HG03432 (cell line): ENCODE data around the gene FIBP.

Experiments used
- ATAC-seq: cut with Tn5 transposase; IDR thresholded peaks from one replicate; pipeline ENCODE4 v1.9.1; 2021; ENCODE audit warnings: mild to moderate bottlenecking, moderate library complexity; ENCODE audit not compliant: unreplicated experiment

FIBP gene

DNA sequence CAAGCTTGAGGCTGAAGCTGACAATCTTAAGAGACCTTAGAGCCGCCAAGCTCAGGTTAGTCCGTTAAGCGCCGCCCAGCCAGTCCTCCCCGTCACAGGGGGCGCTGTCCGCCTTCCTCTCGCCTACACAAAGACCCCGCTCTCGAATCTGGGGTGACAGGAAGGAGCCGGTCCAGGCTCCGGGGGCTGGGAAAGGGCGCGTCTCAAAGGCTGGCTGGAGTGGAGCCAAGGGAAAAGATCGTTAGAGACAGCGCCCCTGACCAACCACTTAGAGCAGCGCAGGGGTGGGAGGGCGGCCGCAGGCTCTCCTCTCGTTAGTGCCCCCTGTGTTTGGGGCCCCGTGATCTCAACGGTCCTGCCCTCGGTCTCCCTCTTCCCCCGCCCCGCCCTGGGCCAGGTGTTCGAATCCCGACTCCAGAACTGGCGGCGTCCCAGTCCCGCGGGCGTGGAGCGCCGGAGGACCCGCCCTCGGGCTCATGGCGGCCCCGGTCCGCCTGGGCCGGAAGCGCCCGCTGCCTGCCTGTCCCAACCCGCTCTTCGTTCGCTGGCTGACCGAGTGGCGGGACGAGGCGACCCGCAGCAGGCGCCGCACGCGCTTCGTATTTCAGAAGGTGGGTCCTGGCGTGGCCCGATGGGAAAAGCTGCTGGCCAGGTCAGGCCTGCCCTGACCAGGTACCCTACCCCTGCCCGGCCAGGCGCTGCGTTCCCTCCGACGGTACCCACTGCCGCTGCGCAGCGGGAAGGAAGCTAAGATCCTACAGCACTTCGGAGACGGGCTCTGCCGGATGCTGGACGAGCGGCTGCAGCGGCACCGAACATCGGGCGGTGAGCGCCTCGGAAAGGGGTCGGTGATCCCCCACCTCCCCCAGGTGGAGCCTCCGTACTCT lies 27.8 kb downstream of the FIBP start, which contains the start of gene MUS81:
Gene MUS81, plus strand, starts transcription at position 156 of the 887 bp plus-strand sequence. Its CDS starts 321 bp downstream, at position 477.
- peak; percentile 35 for ATAC-seq

DNA sequence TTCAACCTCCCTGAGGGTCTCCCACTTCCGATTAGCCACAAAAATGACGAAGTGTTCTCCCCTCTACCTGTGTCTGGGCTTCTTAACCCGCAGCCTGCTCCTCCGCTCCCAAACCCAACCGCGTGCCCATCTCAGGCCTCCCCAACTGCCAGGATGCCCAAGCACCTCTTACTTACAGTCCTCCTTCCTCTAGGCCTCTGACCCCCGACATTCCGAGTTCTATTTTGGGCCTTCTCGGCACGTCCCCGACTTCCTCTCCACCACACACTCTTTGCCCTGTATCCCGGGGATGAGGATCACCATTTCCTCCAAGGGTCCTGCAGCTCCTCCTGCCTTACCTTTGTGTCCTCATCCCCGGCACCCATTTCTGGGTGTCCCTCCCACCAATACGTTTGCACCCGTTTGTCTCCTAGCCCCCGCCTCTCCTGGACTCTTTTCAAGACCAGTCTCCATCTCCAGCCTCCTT lies 28.4 kb downstream of the FIBP start:
- ATAC-seq: no peak

DNA sequence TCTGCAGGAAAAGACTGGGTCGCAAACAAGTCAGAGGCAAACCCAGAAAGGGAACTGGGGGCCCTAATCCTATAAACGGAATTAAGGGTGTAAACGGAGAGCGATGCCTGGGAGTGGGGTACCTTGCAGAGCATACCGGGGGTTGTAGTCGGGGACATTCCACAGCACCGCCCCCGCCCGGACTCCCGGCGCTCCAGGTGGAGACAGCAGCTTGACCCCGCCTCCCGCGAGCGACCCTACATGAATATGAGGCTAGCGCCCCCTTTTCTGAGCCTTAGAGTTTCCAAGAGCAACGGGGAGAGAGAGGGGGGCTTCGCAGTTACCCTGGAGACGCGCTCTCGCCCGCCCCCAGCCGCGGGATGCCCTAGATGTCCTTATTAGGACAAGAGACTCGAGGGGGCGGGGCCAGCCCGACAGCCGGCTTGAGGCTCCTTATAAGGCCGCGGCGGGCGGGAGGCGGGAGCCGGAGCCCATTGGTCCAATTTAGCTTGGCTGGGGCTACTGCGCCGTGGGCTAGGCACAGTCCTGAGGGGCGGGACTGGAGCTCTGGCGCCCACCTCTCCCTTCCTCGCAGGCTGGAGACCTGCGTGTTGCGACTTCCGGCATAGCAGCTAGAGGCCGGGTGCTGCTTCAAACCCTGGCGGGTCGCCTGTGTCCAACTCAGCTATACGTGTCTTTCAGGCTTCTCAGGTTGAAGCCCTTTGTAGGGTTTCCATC lies 29.0 kb downstream of the FIBP start:
- ATAC-seq: peak; percentile 56

DNA sequence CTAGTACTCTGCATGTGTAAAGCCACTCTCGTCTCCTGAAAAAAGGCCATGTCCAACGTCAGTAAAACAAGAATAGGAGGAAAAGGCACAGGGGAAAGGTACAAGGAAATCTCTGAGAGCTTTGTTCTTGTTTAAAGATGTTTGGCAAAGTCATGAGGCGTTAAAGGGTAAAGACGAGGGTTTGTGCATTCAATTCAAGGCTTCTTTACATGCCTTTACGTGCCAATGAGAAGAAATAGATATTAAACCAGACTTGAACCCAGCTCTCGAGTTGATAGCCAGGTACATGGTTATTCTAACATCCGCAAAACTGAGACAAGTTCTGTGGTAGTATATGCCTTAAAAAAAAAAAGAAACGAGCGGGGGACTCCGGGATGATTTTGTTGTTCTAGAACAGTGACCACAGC lies 29.6 kb downstream of the FIBP start:
- ATAC-seq: no peak

DNA sequence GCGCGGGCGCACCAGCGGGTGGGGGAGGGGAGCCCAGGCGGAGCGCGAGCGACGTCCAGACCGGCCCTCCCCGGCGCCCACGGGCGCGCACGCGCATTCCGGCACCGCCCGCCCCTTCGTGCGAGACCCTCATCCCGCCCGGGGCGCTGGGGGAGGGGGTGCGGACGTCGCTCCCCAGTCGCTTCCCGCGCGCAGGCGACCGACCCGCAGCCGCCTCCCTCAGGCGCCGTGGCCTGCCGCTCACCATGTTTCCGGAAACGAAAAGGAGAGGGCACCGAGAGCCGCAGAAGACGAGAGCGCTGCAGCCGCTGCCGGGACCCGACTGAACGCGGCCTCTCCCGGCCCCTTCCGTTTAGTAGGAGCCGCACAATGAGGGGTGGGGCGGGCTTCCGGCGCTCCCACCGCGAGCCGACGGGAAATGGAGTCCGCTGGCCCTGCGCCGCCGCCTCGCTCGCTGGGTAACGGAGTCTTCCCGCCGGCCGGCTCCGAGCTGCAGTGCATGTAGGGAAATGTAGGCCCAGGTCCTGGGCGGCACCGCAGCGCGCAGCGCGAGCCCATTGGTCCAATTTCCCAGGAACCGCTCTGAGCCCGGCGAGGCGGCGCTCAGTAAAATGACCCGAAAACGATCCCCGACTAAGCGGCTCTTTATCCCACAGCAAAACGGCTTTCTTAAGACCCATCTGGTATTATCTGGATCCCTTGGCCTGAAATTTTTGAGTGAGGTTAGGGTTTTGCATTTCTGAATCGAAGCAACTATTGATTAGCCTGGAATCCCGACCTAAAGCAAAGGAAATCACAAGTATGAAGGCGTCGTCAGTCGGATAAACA lies 30.2 kb downstream of the FIBP start, which contains the start of gene CFL1:
Gene CFL1, minus strand, starts transcription at position 328 of the 828 bp plus-strand sequence. Its CDS starts 81 bp downstream, at position 247.
- ATAC-seq: peak; percentile 51

DNA sequence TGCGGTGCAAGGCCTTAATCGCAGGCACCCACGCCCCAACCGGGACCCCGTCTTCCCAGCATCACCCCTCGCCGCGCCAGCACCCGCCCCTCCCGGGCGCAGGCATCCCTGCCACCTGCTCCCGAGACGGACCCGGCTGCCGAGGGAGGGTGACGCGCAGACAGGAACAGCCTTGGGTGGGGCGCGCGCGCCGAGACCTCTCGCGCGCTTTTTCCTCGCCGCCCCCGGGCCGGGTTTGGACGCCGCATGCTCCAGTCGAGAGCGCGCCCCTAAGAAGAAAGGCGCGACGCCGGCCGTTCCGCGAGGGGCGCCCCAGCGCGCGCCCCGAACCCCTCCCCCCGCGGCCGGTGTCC lies 30.8 kb downstream of the FIBP start:
- ATAC-seq: peak; percentile 4

DNA sequence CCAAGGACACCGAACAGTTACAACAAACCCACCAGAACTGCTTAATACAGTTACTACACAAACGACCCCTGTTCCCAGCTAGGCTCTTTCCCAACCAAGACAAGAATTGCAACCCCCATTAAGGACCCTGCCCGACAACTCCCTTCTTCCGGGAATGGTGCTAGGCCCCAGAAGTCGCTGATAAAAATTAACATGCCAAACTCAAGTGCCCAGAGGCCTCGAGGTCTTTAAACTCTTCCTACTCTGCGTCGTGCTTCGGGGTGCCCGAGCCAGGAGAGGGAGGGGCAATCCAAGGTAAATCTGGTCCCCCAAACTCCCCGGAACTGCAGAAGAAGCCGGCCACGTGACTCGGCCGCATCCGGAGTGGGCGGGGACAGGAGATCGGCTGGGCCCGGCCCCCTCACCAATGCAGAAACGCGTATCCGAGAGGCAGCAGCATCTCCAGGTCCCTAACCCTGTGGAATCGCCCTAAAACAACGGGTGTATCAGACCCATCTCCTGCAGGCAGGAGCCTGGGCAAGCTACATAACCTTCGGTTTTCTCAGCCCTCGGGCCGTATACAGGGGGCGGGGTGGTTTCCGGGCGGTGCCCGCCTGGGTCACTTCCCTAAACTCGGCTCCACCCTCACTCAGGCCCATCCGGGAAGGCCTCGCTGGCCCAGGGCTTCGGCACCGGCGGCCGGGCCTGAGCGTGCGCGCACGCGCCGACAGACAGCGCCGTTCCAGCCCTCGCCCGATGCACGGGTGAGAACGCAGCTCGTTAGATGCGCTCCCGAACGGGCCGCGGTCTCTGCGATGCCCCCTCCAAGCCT lies 31.4 kb downstream of the FIBP start:
- peak; percentile 33 for ATAC-seq

DNA sequence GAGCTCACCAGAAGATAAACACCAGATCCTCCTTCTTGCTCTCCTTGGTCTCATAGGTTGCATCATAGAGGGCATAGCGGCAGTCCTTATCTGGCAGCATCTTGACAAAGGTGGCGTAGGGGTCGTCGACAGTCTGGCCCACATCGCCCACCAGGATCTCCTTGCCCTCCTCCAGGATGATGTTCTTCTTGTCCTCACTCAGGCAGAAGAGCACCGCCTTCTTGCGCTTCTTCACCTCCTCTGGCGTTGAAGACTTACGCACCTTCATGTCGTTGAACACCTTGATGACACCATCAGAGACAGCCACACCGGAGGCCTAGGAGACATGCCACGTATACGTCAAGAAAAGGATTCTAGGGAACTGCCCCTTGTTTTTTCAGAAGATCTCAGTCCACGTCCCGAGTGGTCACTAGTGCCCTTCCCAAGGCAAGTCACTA lies 32.3 kb downstream of the FIBP start:
- no peak for ATAC-seq

DNA sequence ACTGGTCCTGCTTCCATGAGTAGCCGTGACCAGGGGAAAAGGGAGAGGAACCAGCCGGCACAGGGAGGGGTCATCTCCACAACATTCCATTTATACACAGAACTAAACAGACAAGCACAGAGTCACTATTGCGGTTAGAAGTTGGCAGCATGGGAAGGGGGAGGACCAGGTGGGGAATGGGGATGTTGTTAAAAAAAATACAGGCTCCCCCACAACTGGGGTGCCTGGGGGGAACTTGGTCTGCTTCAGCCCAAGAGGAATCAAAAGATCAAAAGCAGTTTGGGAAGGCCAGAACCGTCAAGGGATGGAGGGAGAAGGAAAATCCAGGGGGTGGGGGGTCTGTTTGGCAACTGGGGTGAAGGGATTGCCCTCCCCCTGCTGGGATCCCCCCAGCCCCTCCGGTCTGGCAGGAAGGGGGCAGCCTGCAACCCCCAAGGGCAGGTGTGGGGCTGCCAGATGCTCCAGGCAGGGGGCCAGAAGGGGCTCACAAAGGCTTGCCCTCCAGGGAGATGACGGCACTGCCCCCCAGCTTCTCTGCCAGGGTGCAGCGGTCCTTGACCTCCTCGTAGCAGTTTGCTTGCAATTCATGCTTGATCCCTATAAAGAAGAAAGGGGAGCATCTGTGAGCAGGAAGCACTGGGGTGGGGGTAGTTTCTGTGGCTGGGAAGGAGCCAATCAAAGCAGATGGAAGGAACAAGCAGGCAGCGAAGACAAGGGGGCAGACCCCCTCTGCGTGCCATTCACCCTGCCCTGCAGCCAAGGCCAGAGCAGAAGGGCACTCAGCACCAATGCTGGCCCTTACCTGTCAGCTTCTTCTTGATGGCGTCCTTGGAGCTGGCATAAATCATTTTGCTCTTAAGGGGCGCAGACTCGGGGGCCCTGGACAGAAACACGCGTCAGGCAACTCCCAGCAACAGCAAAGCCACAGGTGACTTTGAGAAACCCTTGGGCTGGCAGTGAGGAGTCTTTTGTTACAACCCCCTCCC lies 33.1 kb downstream of the FIBP start:
- no peak for ATAC-seq

DNA sequence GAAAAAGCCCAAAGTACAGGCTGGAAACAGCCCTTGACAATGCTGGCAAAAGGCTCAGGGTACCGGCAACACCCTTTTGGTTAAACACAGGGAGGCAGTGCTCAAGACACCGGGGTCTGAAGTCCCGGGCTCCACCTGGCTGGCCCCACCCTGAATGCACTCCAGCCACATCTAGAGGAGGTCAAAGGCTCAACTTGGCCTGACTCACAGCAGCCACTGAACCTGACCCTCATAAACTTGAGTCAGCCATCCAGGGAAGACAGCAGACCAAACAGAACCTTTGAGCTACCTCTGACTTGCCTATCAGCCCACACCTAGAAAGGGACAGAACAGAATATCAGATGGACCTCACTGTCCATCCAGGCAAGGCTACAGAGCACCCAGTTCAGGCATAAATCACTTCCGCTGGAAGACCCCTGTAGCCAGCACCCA lies 34.1 kb downstream of the FIBP start:
- ATAC-seq: no peak

DNA sequence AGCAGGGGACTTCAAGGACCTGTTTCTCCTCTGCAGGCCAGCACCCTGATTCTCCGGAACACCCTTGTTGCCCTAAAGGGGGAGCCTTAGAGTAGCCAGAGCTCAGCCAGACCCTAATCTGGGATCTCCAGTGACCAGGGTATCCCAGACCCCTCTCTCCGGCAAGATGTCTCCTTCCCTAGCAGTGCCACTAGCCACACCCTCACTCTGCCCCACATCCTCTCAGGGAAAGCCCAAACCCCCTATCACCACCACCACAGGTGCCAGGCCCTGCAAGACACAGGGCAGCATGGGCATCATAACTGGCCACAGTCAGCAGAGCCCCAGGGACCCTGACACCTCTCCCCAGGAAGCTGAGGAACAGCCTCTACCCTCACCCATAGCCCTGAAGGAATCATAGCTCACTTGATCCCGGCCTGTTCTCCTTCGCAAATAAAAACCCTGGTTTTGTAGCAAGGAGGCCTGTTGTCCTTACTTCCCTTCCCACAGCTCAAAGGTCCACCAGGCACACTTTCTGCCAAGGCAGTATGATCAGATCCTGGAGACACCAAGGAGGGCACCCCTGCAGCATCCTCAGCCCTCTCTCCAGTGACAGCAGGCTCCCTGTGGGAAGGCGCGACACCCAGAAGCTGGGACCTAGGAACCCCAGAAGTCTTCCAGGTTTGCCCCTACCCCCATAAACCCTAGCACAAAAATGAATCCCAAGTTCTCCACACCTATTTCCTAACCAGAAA lies 34.9 kb downstream of the FIBP start:
- no peak for ATAC-seq

DNA sequence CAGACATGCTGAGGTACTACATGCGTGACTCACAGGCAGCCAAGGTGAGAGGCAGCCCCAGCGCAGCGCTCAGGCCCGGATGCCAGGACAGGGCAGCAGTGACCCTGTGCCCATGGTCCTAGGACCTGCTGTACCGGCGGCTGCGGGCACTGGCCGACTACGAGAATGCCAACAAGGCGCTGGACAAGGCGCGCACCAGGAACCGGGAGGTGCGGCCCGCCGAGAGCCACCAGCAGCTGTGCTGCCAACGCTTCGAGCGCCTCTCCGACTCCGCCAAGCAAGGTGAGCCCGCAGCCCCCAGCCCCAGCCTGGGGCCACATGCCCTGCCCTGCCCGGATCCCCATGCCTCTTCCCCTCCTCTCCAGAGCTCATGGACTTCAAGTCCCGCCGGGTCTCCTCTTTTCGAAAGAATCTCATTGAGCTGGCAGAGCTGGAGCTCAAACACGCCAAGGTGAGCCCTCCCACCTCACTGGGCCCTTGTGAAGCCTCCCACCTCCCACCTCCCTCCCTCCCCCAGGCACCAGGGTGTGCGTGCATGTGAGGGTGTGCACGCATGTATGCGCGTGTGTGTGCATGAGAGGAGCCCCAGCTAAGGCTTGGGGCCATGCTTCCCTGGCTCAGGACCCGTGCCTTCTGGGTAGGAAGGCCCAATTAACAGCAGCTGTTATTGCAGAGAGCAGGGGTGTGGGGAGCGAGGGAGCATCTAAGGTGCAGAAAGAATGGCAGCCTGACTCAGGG lies 35.6 kb downstream of the FIBP start:
- no peak for ATAC-seq

DNA sequence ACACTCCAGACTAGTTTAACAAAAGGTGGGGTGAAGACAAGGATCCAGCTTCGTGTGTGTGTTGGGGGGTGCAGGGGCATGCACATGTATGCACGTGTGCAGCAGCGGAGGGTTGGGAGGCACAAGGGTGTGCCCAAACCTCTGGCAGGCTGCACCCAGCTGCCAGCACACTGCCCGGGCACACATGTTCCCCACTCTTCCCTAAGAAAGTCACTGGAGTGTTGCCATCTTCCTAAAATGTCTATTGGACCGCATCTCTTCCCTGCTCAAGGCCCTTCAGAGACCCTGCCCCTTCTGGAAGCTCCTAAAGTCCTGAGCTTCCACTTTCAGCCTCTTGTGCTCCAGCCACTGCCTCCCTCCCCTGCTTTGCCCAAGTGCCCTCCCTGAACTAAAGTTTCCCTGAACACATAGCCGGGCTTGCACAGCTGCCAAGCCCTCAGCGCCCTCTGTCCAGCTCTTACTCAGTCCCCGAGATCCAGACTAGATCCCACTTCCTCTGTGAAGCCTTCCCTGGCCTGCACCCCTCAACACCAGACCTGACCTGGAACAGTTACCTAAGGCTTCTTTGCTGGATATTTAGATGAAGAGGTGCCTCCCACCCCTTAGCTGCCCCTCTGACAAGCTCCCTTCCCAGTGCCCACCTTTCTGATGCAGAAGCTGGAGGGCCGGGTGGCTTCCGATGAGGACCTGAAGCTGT lies 36.3 kb downstream of the FIBP start:
- no peak for ATAC-seq

DNA sequence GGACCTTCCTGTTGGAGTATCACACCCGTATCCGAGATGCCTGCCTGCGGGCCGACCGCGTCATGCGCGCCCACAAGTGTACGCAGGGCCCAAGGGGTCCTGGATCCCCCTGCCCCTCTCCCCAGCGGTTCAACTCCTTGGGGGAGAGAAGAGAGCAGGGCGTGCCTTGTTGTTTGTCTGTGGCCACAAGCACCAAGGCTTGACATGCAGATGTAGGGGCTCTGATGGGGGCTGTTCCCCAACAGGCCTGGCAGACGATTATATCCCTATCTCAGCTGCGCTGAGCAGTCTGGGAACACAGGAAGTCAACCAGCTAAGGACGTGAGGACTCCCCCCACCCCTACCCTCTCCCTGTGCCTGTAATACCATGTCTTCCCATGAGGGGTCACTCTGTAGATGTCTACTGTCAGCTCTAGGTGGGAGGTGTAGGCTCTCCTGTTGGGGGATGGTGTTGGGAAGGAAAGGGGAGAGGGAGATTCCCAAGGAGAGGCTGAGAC lies 37.1 kb downstream of the FIBP start:
- no peak for ATAC-seq

DNA sequence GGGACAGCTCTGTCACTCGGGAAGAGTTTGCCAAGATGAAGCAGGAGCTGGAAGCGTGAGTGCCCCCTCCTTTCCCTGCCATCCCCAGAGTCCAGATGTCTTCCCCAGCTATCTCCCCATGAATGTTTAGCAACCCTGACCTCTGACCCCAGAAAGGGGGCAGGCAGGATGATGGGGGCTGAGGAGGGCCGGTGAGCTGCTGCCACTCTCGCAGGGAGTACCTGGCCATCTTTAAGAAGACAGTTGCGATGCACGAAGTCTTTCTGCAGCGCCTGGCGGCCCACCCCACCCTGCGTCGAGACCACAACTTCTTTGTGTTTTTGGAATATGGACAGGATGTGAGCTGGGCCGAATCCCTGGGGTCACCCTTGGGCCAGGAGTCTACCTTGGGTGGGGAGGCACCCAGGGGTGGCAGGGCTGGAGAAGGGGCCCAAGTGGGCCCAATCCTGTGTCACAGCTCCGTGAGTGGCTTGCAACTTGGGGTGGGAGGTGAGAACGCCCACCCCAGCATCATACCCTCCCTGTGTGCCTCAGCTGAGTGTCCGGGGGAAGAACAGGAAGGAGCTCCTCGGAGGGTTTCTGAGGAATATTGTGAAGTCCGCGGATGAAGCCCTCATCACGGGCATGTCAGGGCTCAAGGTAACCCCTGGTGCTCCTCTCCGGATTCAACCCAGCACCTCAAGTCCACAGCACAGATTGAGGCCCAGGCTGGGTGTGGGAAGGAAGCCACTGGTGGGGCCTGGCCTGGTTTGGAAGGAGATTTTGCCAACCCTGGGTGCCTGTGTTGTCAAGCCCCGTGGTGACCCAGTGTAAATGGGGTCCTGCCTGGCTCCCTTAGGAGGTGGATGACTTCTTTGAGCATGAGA lies 37.8 kb downstream of the FIBP start:
- ATAC-seq: no peak

DNA sequence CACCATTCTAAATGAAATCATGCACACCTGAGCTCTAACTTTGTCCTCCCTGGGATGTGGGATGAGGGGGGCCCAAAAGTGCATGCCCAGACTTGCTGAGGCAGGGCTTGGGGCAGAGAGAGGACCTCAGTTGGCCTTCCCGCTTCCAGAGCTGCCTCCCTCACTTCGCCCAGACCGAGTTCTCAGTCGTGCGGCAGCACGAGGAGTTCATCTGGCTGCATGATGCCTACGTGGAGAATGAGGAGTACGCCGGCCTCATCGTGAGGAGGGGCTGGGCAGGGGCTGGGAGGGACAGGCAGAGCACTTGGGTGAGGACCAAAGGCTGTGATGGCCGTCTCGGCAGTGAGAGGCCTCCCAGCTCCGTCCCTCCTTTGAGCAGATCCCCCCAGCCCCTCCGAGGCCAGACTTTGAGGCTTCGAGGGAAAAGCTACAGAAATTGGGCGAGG lies 38.5 kb downstream of the FIBP start:
- ATAC-seq: no peak
